ENCODE measurements around the gene ROS1. TPM values are rescaled to one million over a fixed set of nuclear protein-coding genes. Genes with fewer than 3 reads are reported as not detected.
A peak's percentile ranks its signal among the peaks of the same experiment; 100 is the strongest.

Gene ROS1
- total RNA-seq (2022) (63.0 and 69.6 TPM in 2 replicates), Bru-seq, nascent RNA (percentile 95 among the genes with signal in this experiment), BruChase-seq, experiment 1, labeled RNA remaining after a 6-hour chase (percentile 97 among the genes with signal in this experiment), BruChase-seq, experiment 2, labeled RNA remaining after a 2-hour chase (percentile 97 among the genes with signal in this experiment)
- long read RNA-seq, partial matches to known transcripts: 26 of 86 reads
- long read RNA-seq, other reads (novel, unspliced or antisense): 60 of 86 reads

DNA sequence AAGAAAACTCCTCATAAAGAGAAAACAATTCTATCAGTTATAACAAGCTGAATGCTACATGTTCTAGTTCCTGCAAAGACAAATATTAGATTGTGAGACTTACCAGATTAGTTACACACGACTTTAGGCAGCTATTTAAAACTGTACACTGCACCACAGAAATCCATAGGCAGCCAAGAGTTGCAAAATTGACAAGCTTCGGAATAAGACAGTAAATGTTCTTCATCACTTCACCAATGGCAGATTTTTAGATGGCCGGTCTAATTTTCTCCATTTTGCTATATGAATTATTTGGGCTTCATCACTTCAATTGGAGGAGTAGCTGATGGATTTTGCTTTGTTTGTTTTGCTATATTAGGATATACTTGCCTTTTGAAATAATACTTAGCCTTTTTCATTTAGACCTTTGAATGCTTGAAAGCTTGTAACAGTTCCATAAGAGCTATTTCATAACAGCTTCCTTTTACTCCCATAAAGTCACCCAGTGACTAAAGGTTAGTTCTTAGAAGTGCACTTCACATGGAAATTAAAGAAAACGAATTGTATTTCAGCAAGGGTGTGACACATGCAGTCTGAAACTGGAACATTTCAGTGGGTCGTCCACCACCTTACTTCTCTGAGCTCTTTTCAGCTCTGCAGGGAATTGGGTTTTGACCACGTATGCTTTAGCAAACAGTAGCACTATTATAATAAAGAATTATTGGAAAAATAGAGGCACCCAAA, at the start of gene ROS1:
ROS1 (minus strand) TSS at position 512 of the 723 bp plus-strand sequence; CDS start at position 226, 286 bp downstream.
- CTCF ChIA-PET: interaction anchor here (0.6 to 3.7 kb wide), 16 partner anchors 9 to 179 kb away, joined by 3 to 25 read pairs (median 6); no protein-coding TSS in a partner anchor
- H3K27ac Mint-ChIP-seq (ENCODE audit: low read depth, unreplicated experiment): peak within 1 kb of the TSS; percentile 76
- H3K27me3 Mint-ChIP-seq (ENCODE audit: insufficient read depth, unreplicated experiment): no peaks in the 10 kb centered on the region
- peaks cover 19% of the 10 kb centered on the region for H3K36me3 Mint-ChIP-seq (ENCODE audit: insufficient read depth, unreplicated experiment)
- no peaks in the 10 kb centered on the region for H3K9me3 Mint-ChIP-seq (ENCODE audit: unreplicated experiment)
- intact Hi-C loops (cut with micrococcal nuclease): loop anchor here (1.0 kb wide), 2 partner anchors 16 to 23 kb away; no protein-coding TSS in a partner anchor
- TF ChIP-seq, protein P1, sequence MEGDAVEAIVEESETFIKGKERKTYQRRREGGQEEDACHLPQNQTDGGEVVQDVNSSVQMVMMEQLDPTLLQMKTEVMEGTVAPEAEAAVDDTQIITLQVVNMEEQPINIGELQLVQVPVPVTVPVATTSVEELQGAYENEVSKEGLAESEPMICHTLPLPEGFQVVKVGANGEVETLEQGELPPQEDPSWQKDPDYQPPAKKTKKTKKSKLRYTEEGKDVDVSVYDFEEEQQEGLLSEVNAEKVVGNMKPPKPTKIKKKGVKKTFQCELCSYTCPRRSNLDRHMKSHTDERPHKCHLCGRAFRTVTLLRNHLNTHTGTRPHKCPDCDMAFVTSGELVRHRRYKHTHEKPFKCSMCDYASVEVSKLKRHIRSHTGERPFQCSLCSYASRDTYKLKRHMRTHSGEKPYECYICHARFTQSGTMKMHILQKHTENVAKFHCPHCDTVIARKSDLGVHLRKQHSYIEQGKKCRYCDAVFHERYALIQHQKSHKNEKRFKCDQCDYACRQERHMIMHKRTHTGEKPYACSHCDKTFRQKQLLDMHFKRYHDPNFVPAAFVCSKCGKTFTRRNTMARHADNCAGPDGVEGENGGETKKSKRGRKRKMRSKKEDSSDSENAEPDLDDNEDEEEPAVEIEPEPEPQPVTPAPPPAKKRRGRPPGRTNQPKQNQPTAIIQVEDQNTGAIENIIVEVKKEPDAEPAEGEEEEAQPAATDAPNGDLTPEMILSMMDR (IDR thresholded peaks at IDR 0.05; ENCODE audit: unreplicated experiment): no peak
- POLR2A ChIA-PET: interaction anchor here (0.5 to 11.7 kb wide), 27 partner anchors 9 to 1469 kb away, joined by 3 to 222 read pairs (median 5); partner anchors contain the start of genes DCBLD1, GOPC and ZUP1
- peak within 1 kb of the TSS; percentile 79 for H3K4me3 Mint-ChIP-seq (ENCODE audit: unreplicated experiment)
- H3K4me1 Mint-ChIP-seq (ENCODE audit: insufficient read depth, unreplicated experiment): peaks cover 24% of the 10 kb centered on the region
- DNase-seq (ENCODE audit: unreplicated experiment): peak; percentile 70
- TSS peak; percentile 74 for BruUV-seq (replicated peaks)

DNA sequence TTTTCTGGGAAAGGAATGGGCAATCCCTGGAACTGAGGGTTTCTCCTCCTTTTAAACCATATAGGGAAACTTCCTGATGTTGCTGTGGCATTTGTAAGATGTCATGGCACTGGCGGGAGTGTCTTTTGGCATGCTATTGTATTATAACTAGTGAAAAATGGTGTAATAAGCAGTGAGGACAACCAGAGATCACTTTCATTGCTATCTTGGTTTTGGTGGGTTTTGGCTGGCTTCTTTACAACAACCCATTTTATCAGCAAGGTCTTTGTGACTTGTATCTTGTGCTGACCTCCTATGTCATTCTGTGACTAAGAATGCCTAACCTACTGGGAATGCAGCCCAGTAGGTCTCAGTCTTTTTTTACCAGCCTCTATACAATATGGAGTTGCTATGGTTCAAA, 47.7 kb upstream of the ROS1 start:
- ChIA-PET CTCF (interaction anchor here (0.9 kb wide), 1 partner anchor 92 kb away, joined by 3 read pairs; no protein-coding TSS in a partner anchor), POLR2A (interaction anchor here (1.2 kb wide), 1 partner anchor 10 kb away, joined by 5 read pairs; the partner anchor contains the start of gene DCBLD1)
- Mint-ChIP-seq H3K27me3 (ENCODE audit: insufficient read depth, unreplicated experiment) (no peaks in the 10 kb centered on the region), H3K27ac (ENCODE audit: low read depth, unreplicated experiment) (no peak overlapping the region), H3K9me3 (ENCODE audit: unreplicated experiment) (no peaks in the 10 kb centered on the region), H3K4me1 (ENCODE audit: insufficient read depth, unreplicated experiment) (no peaks in the 10 kb centered on the region), H3K36me3 (ENCODE audit: insufficient read depth, unreplicated experiment) (no peaks in the 10 kb centered on the region), H3K4me3 (ENCODE audit: unreplicated experiment) (no peak overlapping the region)
- TF ChIP-seq, protein P1 (IDR thresholded peaks at IDR 0.05; ENCODE audit: unreplicated experiment): no peak
- no peak for DNase-seq (ENCODE audit: unreplicated experiment)
- intact Hi-C loops (cut with micrococcal nuclease): no loop called here
- no TSS peak for BruUV-seq (replicated peaks)

DNA sequence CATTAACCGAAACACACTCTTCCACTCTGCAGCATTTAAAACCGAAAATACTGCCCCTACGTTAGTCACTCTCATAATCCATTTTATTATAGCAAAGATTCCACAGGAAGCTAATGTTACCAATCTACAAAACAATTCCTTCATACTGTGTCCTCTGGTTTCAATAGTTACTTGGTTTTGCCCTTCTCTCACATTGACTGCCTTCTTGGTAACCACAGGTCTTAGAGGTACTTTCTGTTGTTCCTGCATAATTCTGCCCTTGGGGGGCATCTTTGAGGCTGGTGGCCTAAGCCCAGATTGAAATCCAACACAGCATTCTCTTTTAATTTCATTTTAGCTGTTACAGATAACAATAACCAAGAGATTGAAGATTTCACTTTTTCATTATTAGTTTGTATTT, 46.9 kb upstream of the ROS1 start:
- Mint-ChIP-seq H3K4me3 (ENCODE audit: unreplicated experiment) (no peak overlapping the region), H3K27ac (ENCODE audit: low read depth, unreplicated experiment) (no peak overlapping the region), H3K36me3 (ENCODE audit: insufficient read depth, unreplicated experiment) (no peaks in the 10 kb centered on the region), H3K4me1 (ENCODE audit: insufficient read depth, unreplicated experiment) (no peaks in the 10 kb centered on the region), H3K27me3 (ENCODE audit: insufficient read depth, unreplicated experiment) (no peaks in the 10 kb centered on the region), H3K9me3 (ENCODE audit: unreplicated experiment) (no peaks in the 10 kb centered on the region)
- ChIA-PET CTCF (interaction anchor here (0.9 to 1.4 kb wide), 2 partner anchors 83 to 93 kb away, joined by 3 to 7 read pairs; no protein-coding TSS in a partner anchor), POLR2A (no interaction called here)
- intact Hi-C loops (cut with micrococcal nuclease): no loop called here
- TF ChIP-seq, protein P1 (IDR thresholded peaks at IDR 0.05; ENCODE audit: unreplicated experiment): no peak
- DNase-seq (ENCODE audit: unreplicated experiment): no peak
- no TSS peak for BruUV-seq (replicated peaks)

DNA sequence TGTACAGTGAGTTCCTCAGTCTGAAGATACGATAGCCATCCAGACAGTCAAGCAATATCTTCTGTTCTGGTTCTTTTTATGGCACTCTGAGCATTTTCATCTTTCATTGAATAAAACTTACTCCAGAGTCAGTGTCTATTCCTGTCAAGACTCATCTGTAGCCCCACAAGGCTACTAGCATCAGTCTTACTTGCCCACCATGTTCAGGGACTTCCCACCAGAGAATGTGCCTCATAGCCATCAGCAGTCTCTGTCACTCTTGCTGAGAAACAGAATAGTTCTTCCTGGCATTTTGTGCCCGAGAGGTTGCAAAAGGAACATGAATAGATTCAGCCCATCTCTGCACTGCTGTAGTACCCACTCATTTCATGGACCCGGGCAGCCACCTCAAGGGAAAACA, 44.0 kb upstream of the ROS1 start:
- DNase-seq (ENCODE audit: unreplicated experiment): no peak
- TF ChIP-seq, protein P1 (IDR thresholded peaks at IDR 0.05; ENCODE audit: unreplicated experiment): no peak
- ChIA-PET CTCF (interaction anchor here (1.0 to 1.4 kb wide), 2 partner anchors 10 to 11 kb away, joined by 3 to 7 read pairs; no protein-coding TSS in a partner anchor), POLR2A (no interaction called here)
- BruUV-seq (replicated peaks): no TSS peak
- intact Hi-C loops (cut with micrococcal nuclease): no loop called here
- Mint-ChIP-seq H3K9me3 (ENCODE audit: unreplicated experiment) (no peaks in the 10 kb centered on the region), H3K4me3 (ENCODE audit: unreplicated experiment) (no peak overlapping the region), H3K27ac (ENCODE audit: low read depth, unreplicated experiment) (no peak overlapping the region), H3K27me3 (ENCODE audit: insufficient read depth, unreplicated experiment) (no peaks in the 10 kb centered on the region), H3K4me1 (ENCODE audit: insufficient read depth, unreplicated experiment) (peaks cover under 1% of the 10 kb centered on the region), H3K36me3 (ENCODE audit: insufficient read depth, unreplicated experiment) (peaks cover 4% of the 10 kb centered on the region)
